Esophagus muscularis mucosa (tissue), 3 donors: ENCODE measurements around the gene ITPR3.

Experiments used
- POLR2A ChIP-seq: fragments of 450-650 bp; IDR thresholded peaks from one replicate; pipeline ENCODE4 v1.6.1; 2017; ENCODE audit warnings: antibody characterized with exemption, moderate library complexity, mild to moderate bottlenecking, low read depth
- TF ChIP-seq, protein P1 (sequence below), 3 experiments: fragments of 200-600 bp in 2 of 3; fragments of 450-650 bp in 1 of 3; sonication (generic) in 2 of 3; IDR thresholded peaks; one replicate each; pipeline ENCODE4 v1.5.1; 2017 to 2019; ENCODE audit warnings: antibody characterized with exemption in 3 of 3, mild to moderate bottlenecking in 2 of 3, moderate library complexity in 1 of 3

DNA sequence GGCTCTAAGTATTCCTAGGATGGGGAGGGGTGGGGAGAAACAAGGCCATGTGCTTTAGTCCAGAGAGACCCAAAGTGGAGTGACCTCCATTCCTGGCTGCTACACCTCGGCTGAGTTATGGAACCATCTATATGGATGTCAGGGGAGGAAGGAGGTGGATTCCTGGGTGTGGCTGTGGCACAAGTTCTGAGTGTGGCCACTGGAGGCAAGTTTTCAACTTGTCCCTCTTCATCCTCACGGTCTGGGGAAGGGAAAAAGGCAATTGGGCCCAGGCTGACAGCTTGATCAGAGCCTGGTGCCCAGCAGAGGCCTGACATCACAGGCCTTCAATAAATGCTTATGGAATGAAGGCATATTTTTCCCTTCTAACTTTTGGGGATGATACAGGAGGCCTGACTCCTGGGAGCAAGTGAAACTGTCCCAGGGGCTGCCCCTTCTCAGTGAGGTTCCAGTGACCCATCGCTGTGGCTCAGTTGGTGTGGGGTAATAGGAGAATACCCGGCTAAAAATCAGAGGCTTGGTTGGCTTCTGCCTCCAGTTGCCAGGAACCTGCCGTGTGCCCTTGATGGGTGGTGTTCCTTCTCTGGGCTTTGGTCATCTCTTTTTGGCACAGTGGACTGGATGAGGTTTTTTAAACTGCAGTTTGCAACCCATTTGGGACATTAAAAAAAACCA lies 1.8 kb upstream of the ITPR3 start:
- no peak for TF ChIP-seq POLR2A
- TF ChIP-seq, protein P1, sequence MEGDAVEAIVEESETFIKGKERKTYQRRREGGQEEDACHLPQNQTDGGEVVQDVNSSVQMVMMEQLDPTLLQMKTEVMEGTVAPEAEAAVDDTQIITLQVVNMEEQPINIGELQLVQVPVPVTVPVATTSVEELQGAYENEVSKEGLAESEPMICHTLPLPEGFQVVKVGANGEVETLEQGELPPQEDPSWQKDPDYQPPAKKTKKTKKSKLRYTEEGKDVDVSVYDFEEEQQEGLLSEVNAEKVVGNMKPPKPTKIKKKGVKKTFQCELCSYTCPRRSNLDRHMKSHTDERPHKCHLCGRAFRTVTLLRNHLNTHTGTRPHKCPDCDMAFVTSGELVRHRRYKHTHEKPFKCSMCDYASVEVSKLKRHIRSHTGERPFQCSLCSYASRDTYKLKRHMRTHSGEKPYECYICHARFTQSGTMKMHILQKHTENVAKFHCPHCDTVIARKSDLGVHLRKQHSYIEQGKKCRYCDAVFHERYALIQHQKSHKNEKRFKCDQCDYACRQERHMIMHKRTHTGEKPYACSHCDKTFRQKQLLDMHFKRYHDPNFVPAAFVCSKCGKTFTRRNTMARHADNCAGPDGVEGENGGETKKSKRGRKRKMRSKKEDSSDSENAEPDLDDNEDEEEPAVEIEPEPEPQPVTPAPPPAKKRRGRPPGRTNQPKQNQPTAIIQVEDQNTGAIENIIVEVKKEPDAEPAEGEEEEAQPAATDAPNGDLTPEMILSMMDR (IDR thresholded peaks at IDR 0.05): no peak
